HEK293 (cell line): ENCODE data around the gene ABCC3.

Experiments used
- CTCF ChIA-PET: fragments of 350-600 bp; formaldehyde crosslinking; extraction: SDS; loops from one replicate; lab custom pipeline; 2021; ENCODE audit warnings: antibody characterized with exemption; lab: Yijun Ruan, JAX
- POLR2A ChIA-PET: fragments of 300-600 bp; formaldehyde crosslinking; extraction: SDS; loops from one replicate; lab custom pipeline; 2020; ENCODE audit warnings: antibody characterized with exemption, inconsistent platforms; lab: Yijun Ruan, JAX
- H3K27ac ChIP-seq: fragments of 200-500 bp; sonication (Bioruptor generic); 2 replicates; pipeline ENCODE4 v1.5.1; 2014; ENCODE audit warnings: low read depth, low read length, control low read depth, inconsistent platforms; ENCODE audit errors: extremely low read depth
- H3K36me3 ChIP-seq, 2 experiments: fragments of 200-500 bp in 1 of 2; sonication (Bioruptor generic) in 1 of 2; 1 replicate in 1 of 2; 2 replicates in 1 of 2; pipeline ENCODE4 v1.5.1; 2014 to 2017; ENCODE audit warnings: inconsistent platforms in 2 of 2, low read length in 2 of 2; ENCODE audit not compliant: control insufficient read depth in 2 of 2, insufficient read depth in 1 of 2
- H3K4me1 ChIP-seq: fragments of 200-500 bp; sonication (Bioruptor generic); 2 replicates; pipeline ENCODE4 v1.5.1; 2014; ENCODE audit warnings: mild to moderate bottlenecking, low read length, inconsistent platforms; ENCODE audit not compliant: control insufficient read depth, insufficient read depth
- H3K4me3 ChIP-seq: 2 replicates; pipeline ENCODE4 v1.5.1; 2011; ENCODE audit warnings: low read depth, mild to moderate bottlenecking, control low read depth, low read length, moderate library complexity
- H3K9me3 ChIP-seq: fragments of 200-500 bp; sonication (Bioruptor generic); 2 replicates; pipeline ENCODE4 v1.5.1; 2014; ENCODE audit warnings: low read depth, low read length, inconsistent platforms; ENCODE audit not compliant: control insufficient read depth, insufficient read depth
- OVOL3 ChIP-seq: fragments of 450-650 bp; formaldehyde crosslinking; IDR thresholded peaks from 2 replicates; pipeline ENCODE4 v1.5.1; 2016; ENCODE audit warnings: missing biosample characterization, missing genetic modification characterization
- PRDM10 ChIP-seq: fragments of 450-650 bp; formaldehyde crosslinking; IDR thresholded peaks from 2 replicates; pipeline ENCODE4 v1.5.1; 2016; ENCODE audit warnings: missing biosample characterization, missing genetic modification characterization
- PRDM2 ChIP-seq: fragments of 450-650 bp; formaldehyde crosslinking; IDR thresholded peaks from 2 replicates; pipeline ENCODE4 v1.5.1; 2016; ENCODE audit warnings: missing biosample characterization, missing genetic modification characterization, borderline replicate concordance
- ZNF239 ChIP-seq: fragments of 450-650 bp; formaldehyde crosslinking; IDR thresholded peaks from 2 replicates; pipeline ENCODE4 v1.5.1; 2016; ENCODE audit warnings: missing biosample characterization, missing genetic modification characterization
- ZNF248 ChIP-seq: fragments of 450-650 bp; formaldehyde crosslinking; IDR thresholded peaks from 2 replicates; pipeline ENCODE4 v1.5.1; 2017; ENCODE audit warnings: missing biosample characterization, missing genetic modification characterization
- ZNF335 ChIP-seq: fragments of 450-650 bp; formaldehyde crosslinking; conservative IDR thresholded peaks from 2 replicates; pipeline ENCODE4 v1.5.1; 2016; ENCODE audit warnings: missing biosample characterization, missing genetic modification characterization
- ZNF37A ChIP-seq: fragments of 450-650 bp; IDR thresholded peaks from 2 replicates; pipeline ENCODE4 v1.5.1; 2018; ENCODE audit warnings: missing biosample characterization, missing genetic modification characterization
- ZNF501 ChIP-seq: fragments of 450-650 bp; formaldehyde crosslinking; IDR thresholded peaks from 2 replicates; pipeline ENCODE4 v1.5.1; 2016; ENCODE audit warnings: missing biosample characterization, missing genetic modification characterization
- ZNF521 ChIP-seq: fragments of 450-650 bp; formaldehyde crosslinking; IDR thresholded peaks from 2 replicates; pipeline ENCODE4 v1.5.1; 2017; ENCODE audit warnings: missing biosample characterization, mild to moderate bottlenecking, missing genetic modification characterization
- ZNF558 ChIP-seq: fragments of 450-650 bp; formaldehyde crosslinking; IDR thresholded peaks from 2 replicates; pipeline ENCODE4 v1.5.1; 2016; ENCODE audit warnings: missing biosample characterization, missing genetic modification characterization
- ZNF600 ChIP-seq: fragments of 450-650 bp; formaldehyde crosslinking; IDR thresholded peaks from 2 replicates; pipeline ENCODE4 v1.5.1; 2016; ENCODE audit warnings: missing biosample characterization, missing genetic modification characterization
- ZNF670 ChIP-seq: fragments of 450-650 bp; formaldehyde crosslinking; IDR thresholded peaks from 2 replicates; pipeline ENCODE4 v1.5.1; 2016; ENCODE audit warnings: missing biosample characterization, missing genetic modification characterization, low read depth
- ZNF776 ChIP-seq: fragments of 450-650 bp; formaldehyde crosslinking; IDR thresholded peaks from 2 replicates; pipeline ENCODE4 v1.5.0; 2017; ENCODE audit warnings: missing biosample characterization, missing genetic modification characterization, borderline replicate concordance
- ZSCAN18 ChIP-seq: fragments of 450-650 bp; formaldehyde crosslinking; IDR thresholded peaks from 2 replicates; pipeline ENCODE4 v1.5.1; 2016; ENCODE audit warnings: missing biosample characterization, missing genetic modification characterization
- TF ChIP-seq, protein P1 (sequence below): fragments of 450-650 bp; IDR thresholded peaks from 2 replicates; pipeline ENCODE4 v1.5.1; 2018; ENCODE audit warnings: missing biosample characterization, missing genetic modification characterization

The ABCC3 gene

DNA sequence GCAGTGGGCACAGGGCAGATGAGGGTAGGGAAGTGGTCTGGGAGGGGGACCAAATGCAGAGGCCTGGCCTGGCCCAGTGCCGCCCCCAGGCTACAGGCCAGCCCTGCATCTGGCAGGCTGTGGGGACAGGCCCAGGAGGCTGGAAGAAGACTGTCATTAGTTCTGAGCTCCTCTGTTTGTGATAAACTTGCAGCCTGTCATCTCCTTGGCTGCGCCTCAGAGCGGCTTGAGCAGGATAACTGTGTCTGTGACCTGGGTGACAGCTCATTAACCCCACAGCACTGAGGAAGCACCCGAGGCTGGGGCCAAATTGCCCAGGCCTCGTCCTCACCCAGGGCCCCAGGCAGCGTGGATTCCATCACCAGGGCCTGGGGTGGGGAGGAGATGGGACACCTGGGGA lies 23.9 kb downstream of the ABCC3 start:
- CTCF ChIA-PET: no interaction called here
- POLR2A ChIA-PET: no interaction called here
- Histone ChIP-seq H3K4me3 (no peak overlapping the region), H3K36me3 (no peaks in the 10 kb centered on the region), H3K27ac (no peak overlapping the region), H3K9me3 (no peaks in the 10 kb centered on the region), H3K4me1 (no peaks in the 10 kb centered on the region; the same call in 1 of the 2 replicates)
- TF ChIP-seq ZNF600 (no peak), ZNF248 (tag by site-specific recombination) (no peak), PRDM2 (tag by site-specific recombination) (no peak), ZNF521 (tag by site-specific recombination) (no peak), ZNF335 (tag by site-specific recombination) (no peak), ZSCAN18 (tag by site-specific recombination) (no peak), ZNF239 (no peak), PRDM10 (no peak), ZNF501 (no peak), ZNF670 (no peak), ZNF37A (tag by site-specific recombination) (no peak), ZNF776 (tag by site-specific recombination) (no peak), ZNF558 (tag by site-specific recombination) (no peak), OVOL3 (tag by site-specific recombination) (no peak)
- TF ChIP-seq, protein P1, sequence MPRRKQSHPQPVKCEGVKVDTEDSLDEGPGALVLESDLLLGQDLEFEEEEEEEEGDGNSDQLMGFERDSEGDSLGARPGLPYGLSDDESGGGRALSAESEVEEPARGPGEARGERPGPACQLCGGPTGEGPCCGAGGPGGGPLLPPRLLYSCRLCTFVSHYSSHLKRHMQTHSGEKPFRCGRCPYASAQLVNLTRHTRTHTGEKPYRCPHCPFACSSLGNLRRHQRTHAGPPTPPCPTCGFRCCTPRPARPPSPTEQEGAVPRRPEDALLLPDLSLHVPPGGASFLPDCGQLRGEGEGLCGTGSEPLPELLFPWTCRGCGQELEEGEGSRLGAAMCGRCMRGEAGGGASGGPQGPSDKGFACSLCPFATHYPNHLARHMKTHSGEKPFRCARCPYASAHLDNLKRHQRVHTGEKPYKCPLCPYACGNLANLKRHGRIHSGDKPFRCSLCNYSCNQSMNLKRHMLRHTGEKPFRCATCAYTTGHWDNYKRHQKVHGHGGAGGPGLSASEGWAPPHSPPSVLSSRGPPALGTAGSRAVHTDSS (tag by site-specific recombination): no peak
